GM12892 (cell line): ENCODE data around the gene TRIM42.

Source experiments
- POLR2A ChIP-seq: IDR thresholded peaks from 2 replicates; pipeline ENCODE4 v1.6.1; 2011; ENCODE audit warnings: low read depth, low read length, control low read depth
- POLR2AphosphoS5 ChIP-seq: IDR thresholded peaks from 2 replicates; pipeline ENCODE4 v1.6.1; 2011; ENCODE audit warnings: low read depth, low read length, control low read depth
- TAF1 ChIP-seq: IDR thresholded peaks from 2 replicates; pipeline ENCODE4 v1.6.1; 2011; ENCODE audit warnings: low read depth, mild to moderate bottlenecking, control low read depth, low read length, borderline replicate concordance

GRCh38 chr3:140711390-140712035 is 33.6 kb downstream of the TRIM42 start:
- TF ChIP-seq POLR2AphosphoS5 (no peak), POLR2A (no peak), TAF1 (no peak)
